Breast epithelium (tissue), 3 donors: ENCODE results near the gene GPS2.

ENCODE experiments used
- CTCF ChIP-seq, 3 donors: fragments of 450-650 bp; IDR thresholded peaks; one replicate each; pipeline ENCODE4 v1.5.1; 2016 to 2017; ENCODE audit warnings: antibody characterized with exemption in 3 of 3, mild to moderate bottlenecking in 3 of 3, moderate library complexity in 3 of 3
- POLR2A ChIP-seq: fragments of 450-650 bp; IDR thresholded peaks from one replicate; pipeline ENCODE4 v1.6.1; 2016; ENCODE audit warnings: antibody characterized with exemption, mild to moderate bottlenecking, moderate library complexity
- POLR2AphosphoS5 ChIP-seq, 3 donors: sonication (generic); formaldehyde crosslinking; IDR thresholded peaks; one replicate each; pipeline ENCODE4 v1.6.1; 2017; ENCODE audit warnings: antibody characterized with exemption in 3 of 3

GRCh38 chr17:7336240-7337175 is 21.3 kb upstream of the GPS2 start, which contains the start of gene ACAP1:
- TF ChIP-seq CTCF (IDR thresholded peaks at IDR 0.05) (no peak), POLR2A (no peak), POLR2AphosphoS5 (IDR thresholded peaks at IDR 0.05) (no peak)
